Cardiac fibroblast (primary cell): ENCODE results near the gene C3orf20.

Experiments
- DNase-seq, 2 donors: peaks; one replicate each; pipeline versions ENCODE4 v3.0.0 to v3.0.0-alpha.2; 2010; ENCODE audit warnings: low read depth in 2 of 2
- H3K4me3 ChIP-seq, 2 donors: replicated peaks in 1 of 2; 1 replicate in 1 of 2; 2 replicates in 1 of 2; pipeline ENCODE4 v1.5.1; 2011; ENCODE audit warnings: low read depth in 2 of 2, low read length in 2 of 2, mild to moderate bottlenecking in 2 of 2, moderate library complexity in 1 of 2
- CTCF ChIP-seq: IDR thresholded peaks from one replicate; pipeline ENCODE4 v1.5.1; 2011; ENCODE audit warnings: low read depth, mild to moderate bottlenecking, low read length, inconsistent platforms

The C3orf20 gene

GRCh38 chr3:14769544-14770325 lies 94.8 kb downstream of the C3orf20 start:
- DNase-seq, result no peak
- no peak for TF ChIP-seq CTCF
- H3K4me3 ChIP-seq, result no peak overlapping the region

- no peak overlapping the region for H3K4me3 ChIP-seq
- no peak for DNase-seq
- TF ChIP-seq CTCF, result no peak
Observed at GRCh38 chr3:14770591-14770990, 95.7 kb downstream of the C3orf20 start.

- no peak overlapping the region for H3K4me3 ChIP-seq
- no peak for DNase-seq
- no peak for TF ChIP-seq CTCF
Observed at GRCh38 chr3:14771593-14772497, 96.9 kb downstream of the C3orf20 start.

- no peak for DNase-seq
- no peak overlapping the region for H3K4me3 ChIP-seq
- TF ChIP-seq CTCF, result no peak
Observed at GRCh38 chr3:14772533-14773138, 97.7 kb downstream of the C3orf20 start.

- H3K4me3 ChIP-seq, result no peak overlapping the region
- TF ChIP-seq CTCF, result no peak
- no peak for DNase-seq
Observed at GRCh38 chr3:14773281-14773680, 98.3 kb downstream of the C3orf20 start.

GRCh38 chr3:14773691-14774128 lies 98.8 kb downstream of the C3orf20 start:
- DNase-seq, result no peak
- H3K4me3 ChIP-seq, result no peak overlapping the region
- TF ChIP-seq CTCF, result no peak
